SU-DHL-6 (cell line): Measurements from ENCODE around the gene DNASE1.

ENCODE experiments used
- H2AFZ ChIP-seq: fragments of 200-600 bp; sonication (generic); 2 replicates; pipeline ENCODE4 v1.6.1; 2014; ENCODE audit warnings: low read depth, mild to moderate bottlenecking, moderate library complexity, mixed read lengths, antibody characterized with exemption, low read length; ENCODE audit not compliant: severe bottlenecking
- H3F3A ChIP-seq: fragments of 200-600 bp; shearing (Covaris generic); 2 replicates; pipeline ENCODE4 v1.6.0; 2016; ENCODE audit warnings: antibody characterized with exemption, mild to moderate bottlenecking; ENCODE audit not compliant: insufficient read depth
- H3K27ac ChIP-seq: fragments of 200-600 bp; sonication (generic); 2 replicates; pipeline ENCODE4 v1.5.1; 2016; ENCODE audit warnings: low read depth, mild to moderate bottlenecking, low read length, moderate library complexity, mixed read lengths
- H3K27me3 ChIP-seq: fragments of 200-600 bp; sonication (generic), shearing (Covaris generic); 2 replicates; pipeline ENCODE4 v1.6.0; 2014; ENCODE audit warnings: mild to moderate bottlenecking, low read length
- H3K36me3 ChIP-seq: fragments of 200-600 bp; sonication (generic); 2 replicates; pipeline ENCODE4 v1.6.1; 2014; ENCODE audit warnings: mild to moderate bottlenecking, low read length, mixed read lengths
- H3K4me2 ChIP-seq: fragments of 300-600, 200-600 bp; shearing (Covaris generic), sonication (generic); 2 replicates; pipeline ENCODE4 v1.6.0; 2014; ENCODE audit warnings: low read length, low read depth, mild to moderate bottlenecking; ENCODE audit not compliant: poor library complexity, severe bottlenecking
- H3K4me3 ChIP-seq: fragments of 200-600 bp; sonication (generic); 2 replicates; pipeline ENCODE4 v1.5.1; 2014; ENCODE audit warnings: antibody characterized with exemption, low read length, mild to moderate bottlenecking, mixed read lengths; ENCODE audit not compliant: insufficient read depth, poor library complexity, severe bottlenecking
- H3K79me2 ChIP-seq: fragments of 200-600 bp; sonication (generic); 2 replicates; pipeline ENCODE4 v1.6.1; 2014; ENCODE audit warnings: mild to moderate bottlenecking, low read length, moderate library complexity; ENCODE audit not compliant: insufficient read depth
- H3K9ac ChIP-seq: fragments of 200-600 bp; sonication (generic); 2 replicates; pipeline ENCODE4 v1.7.0; 2014; ENCODE audit warnings: mild to moderate bottlenecking, low read length
- H3K9me2 ChIP-seq: fragments of 200-600 bp; sonication (generic); replicated peaks from 2 replicates; pipeline ENCODE4 v1.6.1; 2014; ENCODE audit warnings: low read length; ENCODE audit not compliant: insufficient read depth
- H3K9me3 ChIP-seq: fragments of 200-600 bp; sonication (generic); 2 replicates; pipeline ENCODE4 v1.6.1; 2014; ENCODE audit warnings: low read length, mixed read lengths; ENCODE audit not compliant: insufficient read depth
- H4K20me1 ChIP-seq: fragments of 200-600 bp; sonication (generic); 2 replicates; pipeline ENCODE4 v1.6.1; 2014; ENCODE audit warnings: low read depth, mild to moderate bottlenecking, antibody characterized with exemption, low read length, moderate library complexity, mixed read lengths
- EZH2phosphoT487 ChIP-seq: fragments of 200-600 bp; sonication (generic), shearing (Covaris generic); conservative IDR thresholded peaks from 2 replicates; pipeline ENCODE4 v1.6.1; 2018; ENCODE audit warnings: mild to moderate bottlenecking, antibody characterized with exemption, low read length, moderate library complexity, mixed read lengths
- TF ChIP-seq, protein P1 (sequence below): fragments of 200-600 bp; sonication (generic); IDR thresholded peaks from one replicate; pipeline ENCODE4 v1.5.1; 2017; ENCODE audit warnings: antibody characterized with exemption, mild to moderate bottlenecking, low read length, moderate library complexity; ENCODE audit not compliant: insufficient read depth, poor library complexity, severe bottlenecking

Gene DNASE1

DNA sequence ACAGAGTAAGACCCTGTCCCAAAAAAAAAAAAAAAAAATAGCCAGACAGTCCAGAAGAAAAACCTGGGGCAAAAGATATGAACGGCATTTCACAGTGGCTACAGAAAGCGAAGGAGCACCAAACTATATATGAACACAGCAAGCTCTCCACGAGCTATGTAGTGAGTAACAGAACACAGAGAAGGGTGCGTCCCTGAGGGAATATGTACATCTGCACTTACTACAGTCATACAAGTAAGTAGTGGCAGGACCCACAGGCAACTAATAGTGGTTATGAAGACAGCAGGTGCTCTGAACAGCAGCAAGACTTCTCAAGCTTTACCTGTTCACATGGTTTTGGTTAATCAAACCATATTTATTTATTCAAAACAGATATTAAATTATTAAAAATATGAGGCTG is 47.0 kb downstream of the DNASE1 start:
- Histone ChIP-seq H3F3A (peaks cover 3% of the 10 kb centered on the region; the same call in 1 of the 2 replicates), H3K9ac (no peak overlapping the region), H3K27ac (no peak overlapping the region), H3K79me2 (peaks cover 90% of the 10 kb centered on the region), H4K20me1 (no peaks in the 10 kb centered on the region), H3K9me2 (no peaks in the 10 kb centered on the region), H3K4me3 (no peak overlapping the region), H3K4me2 (no peak overlapping the region), H2AFZ (no peak overlapping the region), H3K36me3 (no peaks in the 10 kb centered on the region), H3K9me3 (no peaks in the 10 kb centered on the region), H3K27me3 (no peaks in the 10 kb centered on the region)
- no peak for TF ChIP-seq EZH2phosphoT487
- TF ChIP-seq, protein P1, sequence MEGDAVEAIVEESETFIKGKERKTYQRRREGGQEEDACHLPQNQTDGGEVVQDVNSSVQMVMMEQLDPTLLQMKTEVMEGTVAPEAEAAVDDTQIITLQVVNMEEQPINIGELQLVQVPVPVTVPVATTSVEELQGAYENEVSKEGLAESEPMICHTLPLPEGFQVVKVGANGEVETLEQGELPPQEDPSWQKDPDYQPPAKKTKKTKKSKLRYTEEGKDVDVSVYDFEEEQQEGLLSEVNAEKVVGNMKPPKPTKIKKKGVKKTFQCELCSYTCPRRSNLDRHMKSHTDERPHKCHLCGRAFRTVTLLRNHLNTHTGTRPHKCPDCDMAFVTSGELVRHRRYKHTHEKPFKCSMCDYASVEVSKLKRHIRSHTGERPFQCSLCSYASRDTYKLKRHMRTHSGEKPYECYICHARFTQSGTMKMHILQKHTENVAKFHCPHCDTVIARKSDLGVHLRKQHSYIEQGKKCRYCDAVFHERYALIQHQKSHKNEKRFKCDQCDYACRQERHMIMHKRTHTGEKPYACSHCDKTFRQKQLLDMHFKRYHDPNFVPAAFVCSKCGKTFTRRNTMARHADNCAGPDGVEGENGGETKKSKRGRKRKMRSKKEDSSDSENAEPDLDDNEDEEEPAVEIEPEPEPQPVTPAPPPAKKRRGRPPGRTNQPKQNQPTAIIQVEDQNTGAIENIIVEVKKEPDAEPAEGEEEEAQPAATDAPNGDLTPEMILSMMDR = no peak

DNA sequence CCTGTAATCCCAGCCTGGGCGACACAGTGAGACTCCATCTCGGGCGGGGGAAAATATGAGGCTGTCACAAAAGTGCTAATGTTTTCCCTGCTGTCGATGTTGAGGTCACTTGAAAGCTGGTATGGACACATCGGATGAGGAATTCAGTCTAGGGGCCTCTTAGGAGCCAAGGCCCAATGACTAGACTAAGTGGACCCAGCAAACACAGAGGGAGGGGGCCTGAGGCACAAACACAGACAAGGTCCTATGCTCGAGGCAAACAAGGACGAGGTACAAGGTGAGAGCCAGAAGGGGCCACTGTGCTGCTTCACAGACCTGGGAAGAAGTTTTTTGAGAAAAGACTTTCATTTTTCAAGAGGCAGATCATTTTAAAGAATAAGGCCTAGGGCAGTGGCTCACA is 47.6 kb downstream of the DNASE1 start:
- no peaks in the 10 kb centered on the region for H3K36me3 ChIP-seq
- peaks cover 3% of the 10 kb centered on the region; the same call in 1 of the 2 replicates for H3F3A ChIP-seq
- no peak for TF ChIP-seq EZH2phosphoT487
- TF ChIP-seq, protein P1 = no peak
- no peak overlapping the region for H3K4me3 ChIP-seq
- H3K27me3 ChIP-seq = no peaks in the 10 kb centered on the region
- no peaks in the 10 kb centered on the region for H4K20me1 ChIP-seq
- no peaks in the 10 kb centered on the region for H3K9me3 ChIP-seq
- no peak overlapping the region for H3K4me2 ChIP-seq
- no peak overlapping the region for H3K9ac ChIP-seq
- no peaks in the 10 kb centered on the region for H3K9me2 ChIP-seq
- no peak overlapping the region for H3K27ac ChIP-seq
- no peak overlapping the region for H2AFZ ChIP-seq
- H3K79me2 ChIP-seq = peaks cover 90% of the 10 kb centered on the region

DNA sequence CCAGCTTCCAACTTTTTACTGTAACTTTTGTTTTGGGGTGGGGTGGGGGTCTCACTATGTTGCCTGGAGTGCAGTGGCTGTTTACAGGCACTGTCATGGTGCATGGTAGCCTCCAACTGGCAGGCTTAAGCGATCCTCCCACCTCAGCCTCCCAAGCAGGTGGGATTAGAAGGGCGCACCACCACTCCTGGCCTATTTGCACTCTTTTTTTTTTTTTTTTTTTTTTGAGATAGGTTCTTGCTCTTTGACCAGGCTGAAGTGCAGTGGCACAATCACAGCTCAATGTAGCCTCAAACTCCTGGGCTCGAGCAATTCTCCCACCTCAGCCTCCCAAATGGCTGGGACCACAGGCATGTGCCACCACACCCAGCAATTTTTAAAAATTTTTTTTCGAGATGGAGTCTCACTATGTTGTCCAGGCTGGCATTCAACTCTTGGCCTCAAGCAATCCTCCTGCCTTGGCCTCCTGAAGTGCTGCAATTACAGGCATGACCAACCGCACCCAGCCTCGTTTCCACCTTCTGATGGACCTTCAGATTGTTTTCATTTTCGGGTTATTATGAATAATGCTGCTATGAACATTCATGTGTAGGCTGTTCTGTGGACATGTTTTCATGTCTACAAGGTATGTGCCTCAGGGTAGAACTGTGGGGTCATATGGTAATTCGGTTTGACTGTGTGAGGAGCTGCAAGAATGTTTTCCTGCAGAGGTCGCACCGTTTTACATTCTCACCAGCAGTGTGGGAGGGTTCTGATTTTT is 51.9 kb downstream of the DNASE1 start:
- Histone ChIP-seq H3K9me3 (no peaks in the 10 kb centered on the region), H3K4me2 (no peak overlapping the region), H3K9me2 (no peaks in the 10 kb centered on the region), H3K4me3 (no peak overlapping the region), H3K36me3 (no peaks in the 10 kb centered on the region), H3K79me2 (peaks cover 87% of the 10 kb centered on the region), H3F3A (no peaks in the 10 kb centered on the region), H4K20me1 (no peaks in the 10 kb centered on the region; the same call in 1 of the 2 replicates), H3K27ac (no peak overlapping the region), H3K27me3 (no peaks in the 10 kb centered on the region), H3K9ac (no peak overlapping the region), H2AFZ (no peak overlapping the region)
- TF ChIP-seq EZH2phosphoT487 = no peak
- TF ChIP-seq, protein P1 = no peak
